HG03064 (cell line): Measurements from ENCODE around the gene DCDC2B.
"Not testable (repeated sequence)": the region's sequence is repeated elsewhere in the genome, so short reads cannot be mapped to it uniquely, and the experiment has no call there.

Source experiments
- ATAC-seq: cut with Tn5 transposase; IDR thresholded peaks from one replicate; pipeline ENCODE4 v1.9.1; 2021; ENCODE audit warnings: low read depth; ENCODE audit not compliant: unreplicated experiment

DCDC2B gene

GRCh38 chr1:32255072-32256071, 46.5 kb downstream of the DCDC2B start:
- no peak for ATAC-seq

DNA sequence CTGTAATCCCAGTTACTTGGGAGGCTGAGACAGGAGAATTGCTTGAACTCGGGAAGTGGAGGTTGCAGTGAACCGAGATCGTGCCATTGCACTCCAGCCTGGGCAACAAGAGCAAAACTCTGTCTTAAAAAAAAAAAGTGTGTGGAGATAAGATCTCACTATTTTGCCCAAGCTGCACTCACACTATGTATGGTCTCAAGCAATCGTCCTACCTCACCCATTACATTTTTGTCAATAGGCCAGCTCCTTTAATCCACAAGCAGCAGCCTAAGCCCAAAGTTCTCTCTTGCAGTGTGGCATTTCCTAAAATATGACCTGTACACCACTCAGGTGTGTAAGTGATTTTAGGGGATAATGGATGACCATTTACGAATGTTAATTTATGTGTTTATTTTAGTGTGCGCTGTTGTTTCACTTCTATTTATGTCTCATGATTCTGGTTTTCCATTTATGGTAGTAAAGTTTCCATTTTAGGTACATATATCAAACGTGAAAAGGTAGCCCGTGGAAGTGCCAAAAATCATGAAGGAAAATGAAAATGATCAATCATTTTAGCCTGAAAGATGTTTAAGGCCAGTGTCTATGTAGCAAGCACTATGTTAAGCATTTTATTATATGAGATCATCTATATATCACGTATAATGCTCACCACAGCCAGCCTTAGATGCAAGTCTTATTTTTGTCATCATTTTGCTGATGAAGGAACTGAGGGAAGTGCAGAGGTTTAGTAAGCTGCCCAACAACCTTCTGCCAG, 47.8 kb downstream of the DCDC2B start:
- no peak for ATAC-seq

GRCh38 chr1:32257227-32257508, 48.3 kb downstream of the DCDC2B start:
- no peak for ATAC-seq

DNA sequence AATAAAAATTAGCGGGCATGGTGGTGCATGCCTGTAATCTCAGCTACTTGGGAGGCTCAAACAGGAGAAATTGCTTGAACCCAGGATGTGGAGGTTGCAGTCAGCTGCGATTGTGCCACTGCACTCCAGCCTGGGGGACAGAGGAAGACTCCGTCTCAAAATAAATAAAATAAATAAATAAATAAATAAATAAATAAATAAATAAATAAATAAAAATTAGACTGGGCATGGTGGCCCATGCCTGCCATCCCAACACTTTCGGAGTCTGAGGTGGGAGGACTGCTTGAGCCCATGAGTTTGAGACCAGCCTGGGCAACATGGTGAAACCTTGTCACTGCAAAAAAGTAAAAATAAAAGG, 54.3 kb downstream of the DCDC2B start:
- ATAC-seq: not testable (repeated sequence)

DNA sequence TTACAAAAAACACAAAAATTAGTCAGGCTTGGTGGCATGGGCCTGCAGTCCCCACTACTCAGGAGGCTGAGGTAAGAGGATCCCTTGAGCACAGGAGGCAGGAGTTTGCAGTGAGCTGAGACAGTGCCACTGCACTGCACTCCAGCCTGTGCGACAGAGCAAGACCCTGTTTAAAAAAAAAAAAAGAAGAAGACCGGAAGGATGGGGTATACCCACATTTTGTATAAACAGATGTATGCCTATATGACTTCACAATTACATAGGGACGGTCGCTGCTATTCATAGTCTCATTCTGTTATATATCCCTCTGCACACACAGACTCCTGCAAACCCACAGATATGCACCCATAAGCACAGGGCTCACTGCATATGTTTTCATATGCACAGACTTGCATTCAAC, 54.9 kb downstream of the DCDC2B start:
- no peak for ATAC-seq
